NT2/D1 (cell line): Measurements from ENCODE around the gene TP53TG5.

Experiments
- SUZ12 ChIP-seq: IDR thresholded peaks from 2 replicates; pipeline ENCODE4 v1.6.1; 2011; ENCODE audit not compliant: insufficient read length, insufficient read depth; ENCODE audit errors: extremely low read depth
- YY1 ChIP-seq: IDR thresholded peaks from 2 replicates; pipeline ENCODE4 v1.6.1; 2011; ENCODE audit not compliant: insufficient read length, insufficient read depth
- ZNF274 ChIP-seq: IDR thresholded peaks from 2 replicates; pipeline ENCODE4 v1.6.1; 2011; ENCODE audit warnings: mild to moderate bottlenecking, low read depth, low read length

DNA sequence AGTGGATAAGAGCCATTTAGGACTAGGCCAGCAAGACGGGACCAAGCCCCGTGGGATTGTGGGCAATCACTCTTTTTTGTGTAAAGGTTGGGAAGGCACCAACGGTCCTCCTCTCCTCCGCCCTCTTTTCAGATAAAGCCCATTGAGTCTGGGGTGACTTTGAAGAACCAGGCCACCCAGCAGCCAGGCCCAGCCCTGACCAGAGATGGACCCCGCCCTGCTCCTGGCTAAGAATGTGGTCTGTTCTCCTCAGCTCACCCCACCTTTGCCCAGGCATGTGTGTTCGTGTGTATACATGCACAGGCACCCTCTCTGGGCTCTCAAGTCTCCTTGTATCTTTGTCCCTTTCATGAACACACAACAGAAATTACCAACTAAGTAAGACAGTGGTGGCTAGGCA, 39.0 kb downstream of the TP53TG5 start:
- no peak for TF ChIP-seq SUZ12
- no peak for TF ChIP-seq ZNF274
- TF ChIP-seq YY1, result no peak
